SK-N-MC (cell line): ENCODE data around the gene PLIN3.

Source experiments
- EZH2 ChIP-seq: fragments of 200-600 bp; sonication (generic); IDR thresholded peaks from one replicate; pipeline ENCODE4 v1.6.1; 2017; ENCODE audit warnings: antibody characterized with exemption
- FOXP2 ChIP-seq: optimal IDR thresholded peaks from 2 replicates; pipeline ENCODE3; 2011; ENCODE audit warnings: mild to moderate bottlenecking, moderate library complexity; ENCODE audit not compliant: insufficient read depth; ENCODE audit errors: extremely low read length, control extremely low read depth
- POLR2AphosphoS5 ChIP-seq: IDR thresholded peaks from 2 replicates; pipeline ENCODE4 v1.6.1; 2012; ENCODE audit warnings: mild to moderate bottlenecking, low read depth, low read length, borderline replicate concordance

GRCh38 chr19:4830768-4831265 lies 36.6 kb downstream of the PLIN3 start:
- TF ChIP-seq EZH2: no peak
- TF ChIP-seq POLR2AphosphoS5: no peak
- no peak for TF ChIP-seq FOXP2
